ENCODE results near the gene MRPS10.

Gene MRPS10

GRCh38 chr6:42217519-42218367 lies at the start of gene MRPS10:
Gene MRPS10, minus strand, starts transcription at chr6:42217861. Its CDS starts 12 bp downstream, at chr6:42217849.
- ATAC-seq (peak; percentile 100), DNase-seq (peak; percentile 90)

- ATAC-seq (no peak), DNase-seq (no peak)
Observed at GRCh38 chr6:42266538-42266937, 48.9 kb upstream of the MRPS10 start.

- ATAC-seq (no peak), DNase-seq (no peak)
Observed at GRCh38 chr6:42264852-42265390, 47.3 kb upstream of the MRPS10 start.

- ATAC-seq (no peak), DNase-seq (no peak)
Observed at GRCh38 chr6:42264162-42264851, 46.6 kb upstream of the MRPS10 start.

- no peak for ATAC-seq
- no peak for DNase-seq
Observed at GRCh38 chr6:42263165-42263728, 45.6 kb upstream of the MRPS10 start.

- ATAC-seq, result peak; percentile 71
- peak; percentile 58 for DNase-seq
Observed at GRCh38 chr6:42260972-42261371, 43.3 kb upstream of the MRPS10 start.

GRCh38 chr6:42260396-42260888 lies 42.8 kb upstream of the MRPS10 start:
- ATAC-seq, result peak; percentile 16
- DNase-seq, result no peak

GRCh38 chr6:42259841-42260395 lies 42.3 kb upstream of the MRPS10 start:
- ATAC-seq, result no peak

GRCh38 chr6:42259286-42259685 lies 41.6 kb upstream of the MRPS10 start:
- no peak for DNase-seq
- no peak for ATAC-seq

More at GRCh38 chr6:42259841-42260395, 42.3 kb upstream of the MRPS10 start:
- no peak for DNase-seq

- ATAC-seq, result no peak
- no peak for DNase-seq
Observed at GRCh38 chr6:42257614-42258013, 40.0 kb upstream of the MRPS10 start.

GRCh38 chr6:42257063-42257462 lies 39.4 kb upstream of the MRPS10 start:
- ATAC-seq, result no peak
- no peak for DNase-seq

- no peak for DNase-seq
- ATAC-seq, result no peak
Observed at GRCh38 chr6:42255050-42255449, 37.4 kb upstream of the MRPS10 start.

- no peak for DNase-seq
- ATAC-seq, result no peak
Observed at GRCh38 chr6:42254505-42254904, 36.8 kb upstream of the MRPS10 start.

GRCh38 chr6:42251911-42252637 lies 34.4 kb upstream of the MRPS10 start:
- ATAC-seq (no peak), DNase-seq (no peak)

GRCh38 chr6:42251500-42251899 lies 33.8 kb upstream of the MRPS10 start:
- no peak for ATAC-seq
- no peak for DNase-seq

GRCh38 chr6:42250274-42250931 lies 32.7 kb upstream of the MRPS10 start:
- ATAC-seq, result no peak

GRCh38 chr6:42249279-42249678 lies 31.6 kb upstream of the MRPS10 start:
- DNase-seq, result no peak
- no peak for ATAC-seq

More at GRCh38 chr6:42250274-42250931, 32.7 kb upstream of the MRPS10 start:
- no peak for DNase-seq

- no peak for DNase-seq
- ATAC-seq, result no peak
Observed at GRCh38 chr6:42243046-42243445, 25.4 kb upstream of the MRPS10 start.

- DNase-seq (no peak), ATAC-seq (no peak)
Observed at GRCh38 chr6:42241915-42242314, 24.3 kb upstream of the MRPS10 start.

GRCh38 chr6:42239736-42240375 lies 22.2 kb upstream of the MRPS10 start:
- ATAC-seq (no peak), DNase-seq (no peak)

GRCh38 chr6:42239333-42239732 lies 21.7 kb upstream of the MRPS10 start:
- no peak for ATAC-seq
- DNase-seq, result no peak

All from stimulated activated naive CD8-positive, alpha-beta T cell treated with anti-CD3 and anti-CD28 coated beads, Interleukin-15, Interleukin-2, amounts not matched to agents 100 U/mL and 50 U/mL, for 24 hours (primary cell).